Measurements from ENCODE around the gene ZNF256. TPM values are rescaled to one million over a fixed set of nuclear protein-coding genes. Genes with fewer than 3 reads are reported as not detected.

The ZNF256 gene
- total RNA-seq, 4 donors from 2014 or later = 5.7 to 11.1 (median 6.3) TPM

DNA sequence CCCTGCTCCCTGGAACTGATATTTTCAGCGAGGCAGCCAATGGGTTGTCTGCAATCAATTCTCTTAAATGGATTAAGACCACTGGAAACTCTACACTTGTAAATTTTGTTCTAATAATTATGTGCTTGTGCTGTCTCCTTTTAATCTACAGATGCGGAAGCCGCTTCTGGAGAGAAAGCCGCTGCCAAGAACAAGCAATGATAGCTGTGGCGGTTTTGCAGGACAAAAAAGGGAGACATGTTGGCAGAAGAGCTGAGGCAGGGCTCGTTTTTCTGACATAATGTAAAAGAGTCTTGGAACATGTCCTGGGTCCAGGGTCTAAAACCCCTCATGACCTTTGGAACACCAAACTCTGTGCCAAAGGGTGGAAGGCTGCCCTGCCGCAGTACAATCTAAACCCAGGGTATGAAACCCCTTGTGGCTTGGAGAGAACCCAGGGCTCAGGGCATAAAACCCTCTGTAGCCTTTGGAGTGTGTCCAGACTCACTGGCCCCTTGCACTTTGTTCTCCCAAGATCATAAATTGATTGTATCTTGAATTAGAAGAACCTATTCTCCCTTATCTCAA is 43.8 kb downstream of the ZNF256 start:
- Histone ChIP-seq H3K4me3 (replicated peaks in 1 of 3) (no peak overlapping the region), H3K4me1 (no peaks in the 10 kb centered on the region), H3K36me3 (peaks cover 7 to 13% of the 10 kb centered on the region in 2 donors), H3K9me3 (no peaks in the 10 kb centered on the region), H3K27ac (no peak overlapping the region), H3K27me3 (no peaks in the 10 kb centered on the region)
- TF ChIP-seq CTCF (IDR thresholded peaks at IDR 0.05) (no peak), POLR2A (IDR thresholded peaks at IDR 0.05) (no peak)
- intact Hi-C loops (cut with DNase I) = no loop called here
- DNase-seq = no peak
- WGBS, 2 donors = 62 to 71% methylated on average over 7 of the region's 7 CpGs

GRCh38 chr19:57900311-57900710 is 47.2 kb downstream of the ZNF256 start:
- no peaks in the 10 kb centered on the region for H3K4me1 ChIP-seq
- no peak for TF ChIP-seq CTCF (IDR thresholded peaks at IDR 0.05)
- no peak for TF ChIP-seq POLR2A (IDR thresholded peaks at IDR 0.05)
- DNase-seq = no peak
- no peaks in the 10 kb centered on the region for H3K9me3 ChIP-seq
- H3K27ac ChIP-seq = no peak overlapping the region
- H3K27me3 ChIP-seq = no peaks in the 10 kb centered on the region
- WGBS, 2 donors = 81 to 87% methylated on average over 5 of the region's 5 CpGs
- H3K4me3 ChIP-seq (replicated peaks in 1 of 3) = no peak overlapping the region
- no peaks in the 10 kb centered on the region for H3K36me3 ChIP-seq
- intact Hi-C loops (cut with DNase I) = no loop called here

Other genes with a start within 250 kb of the ZNF256 start
- 10 to 100 TPM; 15.6 to 25.8 (median 18.2) TPM for gene ZNF154, start 238.5 kb downstream of the ZNF256 start, total RNA-seq
- gene ZNF671, start 220.1 kb downstream of the ZNF256 start, total RNA-seq = 10 to 100 TPM; 16.8 to 27.6 (median 20.7) TPM
- 10 to 100 TPM; 17.6 to 24.4 (median 22.4) TPM for gene ZNF776, start 200.9 kb downstream of the ZNF256 start, total RNA-seq
- gene ZNF586, start 178.0 kb downstream of the ZNF256 start, total RNA-seq = 10 to 100 TPM; 23.8 to 30.5 (median 27.5) TPM
- 10 to 100 TPM in 2 of 4 donors, 1 to 10 TPM in 2; 5.3 to 13.6 (median 10.2) TPM for gene ZNF552, start 132.8 kb downstream of the ZNF256 start, total RNA-seq
- 10 to 100 TPM; 21.8 to 35.8 (median 23.9) TPM for gene ZNF587B, start 117.4 kb downstream of the ZNF256 start, total RNA-seq
- gene ZNF587, start 97.8 kb downstream of the ZNF256 start, total RNA-seq = 10 to 100 TPM; 15.9 to 36.5 (median 24.4) TPM
- 10 to 100 TPM; 25.6 to 41.4 (median 31.6) TPM for gene ZNF814, start 58.7 kb downstream of the ZNF256 start, total RNA-seq
- 10 to 100 TPM; 17.7 to 33.0 (median 25.1) TPM for gene ZNF417, start 31.1 kb downstream of the ZNF256 start, total RNA-seq
- 10 to 100 TPM in 3 of 4 donors, 1 to 10 TPM in 1; 9.3 to 17.2 (median 11.7) TPM for gene ZNF418, start 12.3 kb downstream of the ZNF256 start, total RNA-seq
- not detected for gene C19orf18, start 26.8 kb upstream of the ZNF256 start, total RNA-seq
- gene ZNF606, start 55.1 kb upstream of the ZNF256 start, total RNA-seq = 10 to 100 TPM; 30.2 to 60.4 (median 38.6) TPM
- gene ZSCAN1, start 86.3 kb upstream of the ZNF256 start, total RNA-seq = 1 to 10 TPM in 3 of 4 donors, under 1 TPM in 1; 0.88 to 7.5 (median 3.4) TPM
- 10 to 100 TPM; 12.6 to 22.9 (median 18.1) TPM for gene ZNF135, start 111.6 kb upstream of the ZNF256 start, total RNA-seq
- 100 to 1,000 TPM; 129 to 150 (median 132) TPM for gene ZSCAN18, start 150.5 kb upstream of the ZNF256 start, total RNA-seq
- gene ZNF329, start 203.1 kb upstream of the ZNF256 start, total RNA-seq = 10 to 100 TPM; 15.6 to 20.6 (median 17.6) TPM
- 10 to 100 TPM; 43.0 to 75.3 (median 49.9) TPM for gene ZNF274, start 235.4 kb upstream of the ZNF256 start, total RNA-seq

All from thyroid gland (tissue), 4 donors.